ENCODE measurements around the gene TET3.

GRCh38 chr2:74017223-74017622 lies 32.5 kb downstream of the TET3 start:
- TF ChIP-seq POLR2A (IDR thresholded peaks at IDR 0.05; ENCODE audit: low read depth, low read length) (no peak), POLR2AphosphoS5 (IDR thresholded peaks at IDR 0.05; ENCODE audit: low read depth, low read length) (no peak), TAF1 (IDR thresholded peaks at IDR 0.05; ENCODE audit: borderline replicate concordance, low read depth, low read length) (no peak)
